HG03469 (cell line): Measurements from ENCODE around the gene ECHS1.
"Not testable (repeated sequence)": the region's sequence is repeated elsewhere in the genome, so short reads cannot be mapped to it uniquely, and the experiment has no call there.

Experiments
- ATAC-seq: cut with Tn5 transposase; IDR thresholded peaks from one replicate; pipeline ENCODE4 v1.9.1; 2021; ENCODE audit warnings: mild to moderate bottlenecking, moderate library complexity, moderate number of reproducible peaks; ENCODE audit not compliant: unreplicated experiment

ECHS1 gene

GRCh38 chr10:133379801-133380666, 6.9 kb upstream of the ECHS1 start:
- ATAC-seq = no peak

GRCh38 chr10:133379152-133379800, 6.1 kb upstream of the ECHS1 start, which contains the start of gene PAOX:
Gene PAOX, plus strand, starts transcription at chr10:133379262. Its CDS starts 55 bp downstream, at chr10:133379317.
- ATAC-seq = no peak

- no peak for ATAC-seq
Measured at GRCh38 chr10:133378251-133379096, 5.3 kb upstream of the ECHS1 start.

- no peak for ATAC-seq
Measured at GRCh38 chr10:133377818-133378250, 4.7 kb upstream of the ECHS1 start.

GRCh38 chr10:133377025-133377817, 4.1 kb upstream of the ECHS1 start:
- ATAC-seq = no peak

GRCh38 chr10:133376183-133376582, 3.0 kb upstream of the ECHS1 start:
- not testable (repeated sequence) for ATAC-seq

GRCh38 chr10:133375357-133376115, 2.4 kb upstream of the ECHS1 start:
- ATAC-seq = no peak

- no peak for ATAC-seq
Measured at GRCh38 chr10:133372507-133372906, 647 bp downstream of the ECHS1 start.

GRCh38 chr10:133370030-133370786, 2.9 kb downstream of the ECHS1 start:
- no peak for ATAC-seq

GRCh38 chr10:133368153-133368552, 5.0 kb downstream of the ECHS1 start:
- ATAC-seq = no peak

GRCh38 chr10:133367461-133367860, 5.7 kb downstream of the ECHS1 start:
- not testable (repeated sequence) for ATAC-seq

GRCh38 chr10:133366751-133367150, 6.4 kb downstream of the ECHS1 start:
- ATAC-seq = no peak

- ATAC-seq = no peak
Measured at GRCh38 chr10:133366130-133366478, 7.0 kb downstream of the ECHS1 start.

- ATAC-seq = no peak
Measured at GRCh38 chr10:133365461-133366129, 7.6 kb downstream of the ECHS1 start.

- ATAC-seq = no peak
Measured at GRCh38 chr10:133364645-133365431, 8.3 kb downstream of the ECHS1 start.

GRCh38 chr10:133362846-133363245, 10.3 kb downstream of the ECHS1 start:
- ATAC-seq = no peak

GRCh38 chr10:133361773-133362441, 11.2 kb downstream of the ECHS1 start:
- ATAC-seq = no peak
